Mesenchymal stem cell (in vitro differentiated cells and primary cell): Measurements from ENCODE around the gene GPC3.

Experiments used
- DNase-seq: peaks from one replicate; pipeline ENCODE4 v3.0.0-alpha.2; 2013
- H2AFZ ChIP-seq: one replicate; pipeline ENCODE4 v1.6.1; 2013; ENCODE audit warnings: low read depth, mild to moderate bottlenecking, control low read depth, inconsistent platforms, low read length, moderate library complexity
- H2AK5ac ChIP-seq: 2 replicates; pipeline ENCODE4 v1.6.1; 2013; ENCODE audit warnings: low read length, moderate library complexity, mild to moderate bottlenecking, inconsistent platforms; ENCODE audit not compliant: severe bottlenecking
- H2BK120ac ChIP-seq: one replicate; pipeline ENCODE4 v1.6.1; 2013; ENCODE audit warnings: low read depth, mild to moderate bottlenecking, inconsistent platforms, low read length, moderate library complexity
- H2BK12ac ChIP-seq, 2 experiments: one replicate each; pipeline ENCODE4 v1.6.1; 2013; ENCODE audit warnings: inconsistent platforms in 2 of 2, low read length in 2 of 2, mild to moderate bottlenecking in 2 of 2, moderate library complexity in 2 of 2, control low read depth in 1 of 2
- H2BK15ac ChIP-seq: one replicate; pipeline ENCODE4 v1.6.1; 2013; ENCODE audit warnings: mild to moderate bottlenecking, low read depth, inconsistent platforms; ENCODE audit not compliant: poor library complexity, severe bottlenecking
- H2BK5ac ChIP-seq: 2 replicates; pipeline ENCODE4 v1.6.1; 2013; ENCODE audit warnings: low read depth, mild to moderate bottlenecking, low read length, control low read depth, inconsistent platforms; ENCODE audit not compliant: poor library complexity, severe bottlenecking
- H3K14ac ChIP-seq, 2 experiments: one replicate each; pipeline ENCODE4 v1.6.1; 2013; ENCODE audit warnings: inconsistent platforms in 2 of 2, low read length in 2 of 2, control low read depth in 1 of 2, mild to moderate bottlenecking in 1 of 2, moderate library complexity in 1 of 2
- H3K18ac ChIP-seq, 2 experiments: one replicate each; pipeline ENCODE4 v1.6.1; 2013; ENCODE audit warnings: inconsistent platforms in 2 of 2, low read length in 2 of 2, control low read depth in 1 of 2, low read depth in 1 of 2, mild to moderate bottlenecking in 1 of 2
- H3K23ac ChIP-seq, 2 experiments: one replicate each; pipeline ENCODE4 v1.6.1; 2013; ENCODE audit warnings: inconsistent platforms in 2 of 2, low read length in 2 of 2, mild to moderate bottlenecking in 2 of 2, moderate library complexity in 2 of 2, control low read depth in 1 of 2
- H3K27ac ChIP-seq: 2 replicates; pipeline ENCODE4 v1.5.1; 2013; ENCODE audit warnings: mild to moderate bottlenecking, moderate library complexity, low read length, control low read depth, inconsistent platforms; ENCODE audit not compliant: poor library complexity, severe bottlenecking
- H3K27me3 ChIP-seq, 2 experiments: 2 replicates each; pipeline versions ENCODE4 v1.6.1 to v1.7.0; 2013; ENCODE audit warnings: low read length in 2 of 2, mild to moderate bottlenecking in 2 of 2, moderate library complexity in 2 of 2, control low read depth in 1 of 2, inconsistent platforms in 1 of 2; ENCODE audit not compliant: control insufficient read depth in 1 of 2, insufficient read depth in 1 of 2
- H3K36me3 ChIP-seq, 2 experiments: 2 replicates each; pipeline versions ENCODE4 v1.6.1 to v1.7.0; 2013; ENCODE audit warnings: low read length in 2 of 2, control low read depth in 1 of 2, inconsistent platforms in 1 of 2, low read depth in 1 of 2, mild to moderate bottlenecking in 1 of 2; ENCODE audit not compliant: insufficient read depth in 2 of 2, control insufficient read depth in 1 of 2
- H3K4ac ChIP-seq, 2 experiments: one replicate each; pipeline ENCODE4 v1.6.1; 2013; ENCODE audit warnings: inconsistent platforms in 2 of 2, low read length in 2 of 2, mild to moderate bottlenecking in 2 of 2, moderate library complexity in 2 of 2, control low read depth in 1 of 2, low read depth in 1 of 2
- H3K4me1 ChIP-seq: 2 replicates; pipeline ENCODE4 v1.6.1; 2013; ENCODE audit warnings: low read depth, low read length, control low read depth; ENCODE audit not compliant: control insufficient read depth, insufficient read depth
- H3K4me2 ChIP-seq: 2 replicates; pipeline ENCODE4 v1.6.1; 2013; ENCODE audit warnings: low read length, mild to moderate bottlenecking, inconsistent platforms; ENCODE audit not compliant: poor library complexity, severe bottlenecking
- H3K4me3 ChIP-seq, 2 experiments: 2 replicates each; pipeline versions ENCODE4 v1.5.1 to v1.7.0; 2013; ENCODE audit warnings: low read length in 2 of 2, mild to moderate bottlenecking in 2 of 2, control low read depth in 1 of 2, low read depth in 1 of 2; ENCODE audit not compliant: insufficient read depth in 1 of 2
- H3K79me1 ChIP-seq: replicated peaks from 2 replicates; pipeline ENCODE4 v1.6.1; 2013; ENCODE audit warnings: mild to moderate bottlenecking, control low read depth, low read length, inconsistent platforms; ENCODE audit not compliant: poor library complexity, severe bottlenecking
- H3K9ac ChIP-seq: 2 replicates; pipeline ENCODE4 v1.7.0; 2013; ENCODE audit warnings: mild to moderate bottlenecking, low read length, moderate library complexity
- H3K9me3 ChIP-seq: 2 replicates; pipeline ENCODE4 v1.7.0; 2013; ENCODE audit warnings: mild to moderate bottlenecking, low read length; ENCODE audit not compliant: control insufficient read depth
- H4K8ac ChIP-seq: one replicate; pipeline ENCODE4 v1.6.1; 2013; ENCODE audit warnings: inconsistent platforms, mild to moderate bottlenecking, low read length, moderate library complexity
- H4K91ac ChIP-seq: one replicate; pipeline ENCODE4 v1.6.1; 2013; ENCODE audit warnings: mild to moderate bottlenecking, low read length, inconsistent platforms
- WGBS: methylation state at CpG from one replicate; pipeline ENCODE4 v1.1.7; 2013; ENCODE audit warnings: mixed read lengths; 5-methylcytosine and 5-hydroxymethylcytosine counted together

GPC3 gene

DNA sequence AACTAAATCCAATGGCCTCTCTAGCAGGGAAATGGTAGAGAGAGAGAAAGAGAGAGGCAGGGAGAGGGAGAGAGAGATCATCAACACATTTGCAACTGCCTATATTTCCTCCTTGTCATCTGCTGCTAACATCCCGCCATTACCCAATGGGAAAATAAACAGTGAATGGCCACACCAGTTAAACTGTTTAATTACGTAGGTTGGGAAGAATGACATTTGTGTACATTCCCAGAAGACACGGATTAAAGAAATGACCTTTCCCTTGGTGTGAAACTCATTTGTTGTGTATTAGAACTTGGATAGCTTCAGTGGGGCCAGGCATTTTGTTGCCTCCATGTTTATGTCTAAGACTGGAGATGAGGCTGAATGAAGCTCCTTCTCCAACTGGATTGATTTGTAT is 474.4 kb downstream of the GPC3 start:
- no peaks in the 10 kb centered on the region for H3K36me3 ChIP-seq
- H2BK12ac ChIP-seq = no peak overlapping the region
- H3K4me2 ChIP-seq = no peak overlapping the region
- H3K4me3 ChIP-seq = no peak overlapping the region
- no peak overlapping the region for H2AFZ ChIP-seq
- no peak overlapping the region for H4K8ac ChIP-seq
- no peak overlapping the region for H3K27ac ChIP-seq
- H2BK120ac ChIP-seq = no peak overlapping the region
- H2BK15ac ChIP-seq = no peak overlapping the region
- no peaks in the 10 kb centered on the region for H3K9me3 ChIP-seq
- 16% methylated on average over 2 of the region's 3 CpGs for WGBS
- H3K9ac ChIP-seq = no peak overlapping the region
- DNase-seq = peak; percentile 85
- no peak overlapping the region for H2AK5ac ChIP-seq
- no peak overlapping the region for H2BK5ac ChIP-seq
- H3K27me3 ChIP-seq = peaks cover 0 to 5% of the 10 kb centered on the region in 2 experiments
- H4K91ac ChIP-seq = no peak overlapping the region
- H3K4me1 ChIP-seq = peaks cover 2% of the 10 kb centered on the region
- H3K79me1 ChIP-seq = no peaks in the 10 kb centered on the region
- peak overlapping the region in 1 of 2 experiments; percentile 80 for H3K18ac ChIP-seq
- no peak overlapping the region for H3K23ac ChIP-seq
- no peak overlapping the region for H3K14ac ChIP-seq
- no peak overlapping the region for H3K4ac ChIP-seq

DNA sequence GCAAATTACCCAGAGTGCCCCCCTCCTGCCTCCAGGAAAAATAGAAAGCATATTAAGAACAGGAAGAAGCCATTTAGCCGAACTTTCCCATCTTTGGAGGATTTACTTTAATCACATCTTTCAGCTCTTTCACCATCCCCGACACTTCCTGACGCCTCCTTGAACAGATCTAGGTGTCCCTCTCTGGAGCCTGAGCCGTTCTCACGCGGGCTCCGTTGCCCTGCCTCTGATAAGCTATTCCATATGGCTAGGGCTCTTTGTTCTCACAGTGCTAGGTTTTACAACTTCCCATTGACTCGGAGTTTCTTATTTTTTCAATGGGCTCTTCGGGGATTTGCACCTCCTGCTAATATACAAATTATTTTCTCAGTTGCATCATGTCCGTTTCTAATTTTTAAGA is 488.0 kb downstream of the GPC3 start:
- peaks cover 0 to 6% of the 10 kb centered on the region in 2 experiments for H3K27me3 ChIP-seq
- H3K14ac ChIP-seq = no peak overlapping the region
- H3K36me3 ChIP-seq = no peaks in the 10 kb centered on the region
- no peak overlapping the region for H2AK5ac ChIP-seq
- no peaks in the 10 kb centered on the region for H3K4me1 ChIP-seq
- WGBS = 44% methylated on average over 10 of the region's 10 CpGs
- H2BK12ac ChIP-seq = no peak overlapping the region
- no peak overlapping the region for H2BK120ac ChIP-seq
- H3K4me3 ChIP-seq = no peak overlapping the region
- no peak overlapping the region for H3K27ac ChIP-seq
- no peak overlapping the region for H3K9ac ChIP-seq
- no peaks in the 10 kb centered on the region for H3K9me3 ChIP-seq
- no peak overlapping the region for H4K8ac ChIP-seq
- no peak overlapping the region for H3K4ac ChIP-seq
- H3K4me2 ChIP-seq = no peak overlapping the region
- no peak overlapping the region for H2BK15ac ChIP-seq
- no peak overlapping the region for H3K23ac ChIP-seq
- H2AFZ ChIP-seq = no peak overlapping the region
- H3K18ac ChIP-seq = no peak overlapping the region
- DNase-seq = peak; percentile 18
- no peak overlapping the region for H2BK5ac ChIP-seq
- no peaks in the 10 kb centered on the region for H3K79me1 ChIP-seq
- no peak overlapping the region for H4K91ac ChIP-seq

GRCh38 chrX:133495464-133496391 is 489.7 kb downstream of the GPC3 start:
- Histone ChIP-seq H3K27me3 (peaks cover 0 to 6% of the 10 kb centered on the region in 2 experiments), H2BK120ac (no peak overlapping the region), H3K18ac (no peak overlapping the region), H2BK12ac (no peak overlapping the region), H3K23ac (no peak overlapping the region), H3K4me3 (peak overlapping the region in 1 of 2 experiments; percentile 65), H3K79me1 (no peaks in the 10 kb centered on the region), H3K36me3 (no peaks in the 10 kb centered on the region), H3K14ac (no peak overlapping the region), H3K9me3 (no peaks in the 10 kb centered on the region), H2AK5ac (no peak overlapping the region), H3K4me2 (no peak overlapping the region), H2BK5ac (no peak overlapping the region), H4K91ac (no peak overlapping the region), H4K8ac (no peak overlapping the region), H3K27ac (no peak overlapping the region), H3K4ac (no peak overlapping the region), H2BK15ac (no peak overlapping the region), H3K4me1 (no peaks in the 10 kb centered on the region), H3K9ac (peak overlapping the region; percentile 69), H2AFZ (no peak overlapping the region)
- 65% methylated on average over 14 of the region's 16 CpGs for WGBS
- peak; percentile 81 for DNase-seq

- Histone ChIP-seq H4K91ac (no peak overlapping the region), H3K4me3 (no peak overlapping the region), H3K4me2 (no peak overlapping the region), H2AK5ac (no peak overlapping the region), H3K27me3 (peaks cover 0 to 6% of the 10 kb centered on the region in 2 experiments), H2AFZ (no peak overlapping the region), H3K14ac (no peak overlapping the region), H3K23ac (no peak overlapping the region), H3K36me3 (no peaks in the 10 kb centered on the region), H3K27ac (no peak overlapping the region), H3K79me1 (no peaks in the 10 kb centered on the region), H3K4ac (no peak overlapping the region), H3K9ac (no peak overlapping the region), H3K4me1 (no peaks in the 10 kb centered on the region), H3K9me3 (no peaks in the 10 kb centered on the region), H2BK120ac (no peak overlapping the region), H2BK12ac (no peak overlapping the region), H3K18ac (no peak overlapping the region), H2BK5ac (no peak overlapping the region), H2BK15ac (no peak overlapping the region), H4K8ac (no peak overlapping the region)
- WGBS = 88% methylated on average over 3 of the region's 4 CpGs
- no peak for DNase-seq
Observed at GRCh38 chrX:133493366-133493765, 492.0 kb downstream of the GPC3 start.
